Karpas-422 (cell line): ENCODE data around the gene GALNT16. TPM values are rescaled to one million over a fixed set of nuclear protein-coding genes. Genes with fewer than 3 reads are reported as not detected.
A peak's percentile ranks its signal among the peaks of the same experiment; 100 is the strongest.

Source experiments
- DNase-seq: peaks from one replicate; pipeline ENCODE4 v3.0.0-alpha.2; 2015
- H2AFZ ChIP-seq: fragments of 200-600 bp; sonication (generic); 2 replicates; pipeline ENCODE4 v1.6.1; 2014; ENCODE audit warnings: antibody characterized with exemption, low read length, mixed read lengths
- H3K27ac ChIP-seq: fragments of 200-600 bp; sonication (generic); 2 replicates; pipeline ENCODE4 v1.5.1; 2014; ENCODE audit warnings: mild to moderate bottlenecking, low read length, moderate library complexity
- H3K27me3 ChIP-seq: fragments of 200-600 bp; sonication (generic); 2 replicates; pipeline ENCODE4 v1.6.1; 2014; ENCODE audit warnings: low read length, mixed read lengths
- H3K36me3 ChIP-seq: fragments of 200-600 bp; sonication (generic); 2 replicates; pipeline ENCODE4 v1.6.1; 2014; ENCODE audit warnings: low read length, mixed read lengths; ENCODE audit not compliant: insufficient read depth
- H3K4me1 ChIP-seq: fragments of 200-600 bp; sonication (generic); 2 replicates; pipeline ENCODE4 v1.6.1; 2014; ENCODE audit warnings: mild to moderate bottlenecking, low read length, mixed read lengths
- H3K4me2 ChIP-seq: fragments of 200-600 bp; sonication (generic); 2 replicates; pipeline ENCODE4 v1.6.1; 2014; ENCODE audit warnings: low read length, low read depth, mild to moderate bottlenecking; ENCODE audit not compliant: poor library complexity, severe bottlenecking
- H3K4me3 ChIP-seq: fragments of 200-600 bp; sonication (generic); 2 replicates; pipeline ENCODE4 v1.5.1; 2014; ENCODE audit warnings: mild to moderate bottlenecking, antibody characterized with exemption, low read length, mixed read lengths
- H3K79me2 ChIP-seq: fragments of 200-600 bp; sonication (generic); 2 replicates; pipeline ENCODE4 v1.6.1; 2014; ENCODE audit warnings: mild to moderate bottlenecking, low read length, mixed read lengths
- H3K9ac ChIP-seq: fragments of 200-600 bp; sonication (generic); 2 replicates; pipeline ENCODE4 v1.6.0; 2014; ENCODE audit warnings: low read length
- H3K9me2 ChIP-seq: fragments of 200-600 bp; sonication (generic), shearing (Covaris generic); replicated peaks from 2 replicates; pipeline ENCODE4 v1.6.0; 2014; ENCODE audit warnings: mild to moderate bottlenecking, low read length, moderate library complexity; ENCODE audit not compliant: insufficient read depth
- H3K9me3 ChIP-seq: fragments of 300-700, 200-600 bp; sonication (generic); 2 replicates; pipeline ENCODE4 v1.6.1; 2014; ENCODE audit warnings: low read length, mixed read lengths
- H4K20me1 ChIP-seq: fragments of 200-600 bp; sonication (generic); 2 replicates; pipeline ENCODE4 v1.6.1; 2014; ENCODE audit warnings: mild to moderate bottlenecking, antibody characterized with exemption, low read length, low read depth; ENCODE audit not compliant: insufficient read depth
- total RNA-seq: library from RNA; depleted of rRNA; stranded (reverse); fragments of >200 nt; shearing (Covaris generic); gene quantifications from 2 replicates; pipeline ENCODE4 v1.2.3, GENCODE V29; 2014; ENCODE audit warnings: low replicate concordance

Gene GALNT16
- total RNA-seq, 1 experiment from 2014 or later = 0.15 TPM

DNA sequence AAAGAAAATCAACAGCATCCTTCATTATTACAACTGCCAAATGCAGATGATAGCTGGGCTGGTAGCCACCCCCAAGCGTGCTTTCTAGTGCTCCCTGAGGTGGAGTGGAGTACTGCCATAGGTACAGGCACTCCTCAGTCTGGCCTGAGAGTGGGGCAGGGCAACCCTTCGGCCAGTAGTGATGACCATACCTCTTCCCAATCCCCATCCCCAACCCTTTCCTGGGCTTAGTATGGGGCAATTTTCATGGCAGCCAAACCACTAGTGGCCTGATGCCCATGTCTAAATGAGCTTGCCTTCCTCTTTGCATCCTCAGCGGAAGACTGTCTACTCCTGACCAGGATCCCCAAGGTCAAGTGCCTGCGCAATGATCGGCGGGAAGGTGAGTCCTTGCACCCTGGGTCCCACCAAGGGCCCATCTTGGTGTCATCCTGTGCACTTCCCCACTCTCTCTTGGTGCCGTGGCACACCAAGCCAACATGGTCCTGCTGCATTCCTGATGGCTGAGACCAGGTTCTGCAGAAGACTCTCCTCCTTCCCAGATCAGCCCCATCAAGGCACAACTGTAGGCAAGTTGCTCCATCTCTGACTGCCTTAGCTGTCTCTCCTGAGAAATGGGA, 65.8 kb downstream of the GALNT16 start:
- Histone ChIP-seq H4K20me1 (no peaks in the 10 kb centered on the region), H3K27ac (no peak overlapping the region), H3K9me2 (no peaks in the 10 kb centered on the region), H3K4me1 (no peaks in the 10 kb centered on the region), H2AFZ (no peak overlapping the region), H3K9ac (no peak overlapping the region), H3K27me3 (no peaks in the 10 kb centered on the region), H3K79me2 (no peaks in the 10 kb centered on the region), H3K4me3 (no peak overlapping the region), H3K9me3 (no peaks in the 10 kb centered on the region), H3K36me3 (no peaks in the 10 kb centered on the region), H3K4me2 (no peak overlapping the region)
- peak; percentile 67 for DNase-seq

DNA sequence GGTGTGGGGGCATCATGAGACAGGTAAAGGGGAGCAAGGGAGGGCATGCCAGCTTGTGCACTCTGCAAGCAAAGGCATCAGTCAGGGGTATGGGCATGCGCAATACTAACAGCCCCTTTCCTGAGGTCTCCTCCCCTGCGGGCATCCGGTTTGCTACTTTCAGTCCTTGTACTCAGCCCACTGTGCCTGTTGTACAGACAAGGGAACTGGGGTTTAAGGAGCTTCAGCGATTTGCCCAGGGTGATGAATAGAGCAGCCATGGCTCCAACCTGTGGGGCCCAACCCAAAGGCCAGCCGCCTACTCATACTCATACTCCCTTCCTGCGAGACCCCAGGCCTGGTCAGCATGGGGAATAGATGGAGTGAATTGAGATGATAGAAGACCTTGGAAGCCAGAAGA, 66.7 kb downstream of the GALNT16 start:
- H3K36me3 ChIP-seq = no peaks in the 10 kb centered on the region
- no peaks in the 10 kb centered on the region for H3K9me3 ChIP-seq
- H3K4me2 ChIP-seq = no peak overlapping the region
- no peak overlapping the region for H2AFZ ChIP-seq
- no peaks in the 10 kb centered on the region for H3K79me2 ChIP-seq
- H3K9me2 ChIP-seq = no peaks in the 10 kb centered on the region
- H3K27me3 ChIP-seq = no peaks in the 10 kb centered on the region
- H4K20me1 ChIP-seq = no peaks in the 10 kb centered on the region
- no peak overlapping the region for H3K4me3 ChIP-seq
- H3K9ac ChIP-seq = no peak overlapping the region
- no peaks in the 10 kb centered on the region for H3K4me1 ChIP-seq
- H3K27ac ChIP-seq = no peak overlapping the region
- no peak for DNase-seq

DNA sequence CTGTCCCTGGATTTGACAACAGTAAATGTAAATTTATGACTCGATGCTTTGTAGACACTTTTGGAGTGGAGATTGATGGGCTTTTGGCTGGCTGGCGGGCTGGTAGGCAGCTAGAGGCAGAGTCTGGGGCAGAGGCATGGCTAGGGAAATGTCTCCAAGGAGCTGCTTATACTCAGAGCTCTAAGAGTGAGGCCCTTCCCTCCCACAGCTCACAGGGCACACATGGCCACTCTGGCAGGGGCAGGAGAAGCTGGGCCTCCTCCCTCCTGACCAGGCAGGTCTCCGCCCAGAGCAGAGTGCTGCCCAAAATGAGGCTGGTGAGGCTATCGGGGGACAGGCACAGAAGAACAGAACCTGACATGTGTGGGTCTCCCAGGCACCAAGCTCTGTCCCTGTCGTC, 67.5 kb downstream of the GALNT16 start:
- no peaks in the 10 kb centered on the region for H3K9me3 ChIP-seq
- H2AFZ ChIP-seq = no peak overlapping the region
- H3K4me3 ChIP-seq = no peak overlapping the region
- H3K36me3 ChIP-seq = no peaks in the 10 kb centered on the region
- no peak for DNase-seq
- no peaks in the 10 kb centered on the region for H3K27me3 ChIP-seq
- H3K9me2 ChIP-seq = no peaks in the 10 kb centered on the region
- H3K27ac ChIP-seq = no peak overlapping the region
- H3K79me2 ChIP-seq = no peaks in the 10 kb centered on the region
- H4K20me1 ChIP-seq = no peaks in the 10 kb centered on the region
- H3K4me2 ChIP-seq = no peak overlapping the region
- no peak overlapping the region for H3K9ac ChIP-seq
- H3K4me1 ChIP-seq = no peaks in the 10 kb centered on the region

GRCh38 chr14:69328317-69328716, 68.4 kb downstream of the GALNT16 start:
- Histone ChIP-seq H3K27me3 (no peaks in the 10 kb centered on the region), H3K4me2 (no peak overlapping the region), H3K9ac (no peak overlapping the region), H3K27ac (no peak overlapping the region), H3K9me3 (no peaks in the 10 kb centered on the region), H3K9me2 (no peaks in the 10 kb centered on the region), H2AFZ (no peak overlapping the region), H3K36me3 (no peaks in the 10 kb centered on the region), H3K4me1 (no peaks in the 10 kb centered on the region), H4K20me1 (no peaks in the 10 kb centered on the region), H3K79me2 (no peaks in the 10 kb centered on the region), H3K4me3 (no peak overlapping the region)
- DNase-seq = no peak

DNA sequence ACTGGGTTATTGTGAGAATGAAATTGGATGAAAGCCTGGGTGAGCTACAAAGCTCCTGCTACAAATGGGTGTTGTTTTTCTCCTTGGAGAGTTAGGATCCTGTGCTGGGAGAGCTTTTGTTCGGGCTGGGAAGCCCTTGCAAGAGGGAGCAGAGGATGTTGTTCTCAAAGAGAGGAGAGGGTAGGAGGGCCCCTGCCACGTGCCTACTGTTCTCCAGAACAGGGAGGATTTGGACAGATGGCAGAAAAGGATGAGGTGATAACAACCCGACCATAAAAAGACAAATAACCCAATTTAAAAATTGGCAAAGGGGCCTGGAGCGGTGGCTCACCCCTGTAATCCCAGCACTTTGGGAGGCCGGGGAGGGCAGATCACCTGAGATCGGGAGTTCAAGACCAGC, 68.8 kb downstream of the GALNT16 start:
- Histone ChIP-seq H3K4me1 (no peaks in the 10 kb centered on the region), H3K9me2 (no peaks in the 10 kb centered on the region), H4K20me1 (no peaks in the 10 kb centered on the region), H3K9me3 (no peaks in the 10 kb centered on the region), H3K4me3 (no peak overlapping the region), H3K4me2 (no peak overlapping the region), H3K9ac (no peak overlapping the region), H3K27me3 (no peaks in the 10 kb centered on the region), H2AFZ (no peak overlapping the region), H3K36me3 (no peaks in the 10 kb centered on the region), H3K79me2 (no peaks in the 10 kb centered on the region), H3K27ac (no peak overlapping the region)
- DNase-seq = no peak

GRCh38 chr14:69331206-69331605, 71.2 kb downstream of the GALNT16 start:
- no peak for DNase-seq
- Histone ChIP-seq H3K4me2 (no peak overlapping the region), H3K4me1 (peaks cover 2% of the 10 kb centered on the region; the same call in 1 of the 2 replicates), H3K9ac (no peak overlapping the region), H4K20me1 (no peaks in the 10 kb centered on the region), H3K27me3 (0 out of 2 replicates have a peak, but pooled peaks cover 3% of the 10 kb centered on the region), H3K36me3 (no peaks in the 10 kb centered on the region), H3K79me2 (no peaks in the 10 kb centered on the region), H2AFZ (no peak overlapping the region), H3K9me3 (no peaks in the 10 kb centered on the region), H3K27ac (no peak overlapping the region), H3K4me3 (no peak overlapping the region), H3K9me2 (no peaks in the 10 kb centered on the region)

- Histone ChIP-seq H3K79me2 (no peaks in the 10 kb centered on the region), H2AFZ (no peak overlapping the region), H3K4me3 (no peak overlapping the region), H3K9ac (no peak overlapping the region), H3K27me3 (0 out of 2 replicates have a peak, but pooled peaks cover 3% of the 10 kb centered on the region), H3K27ac (no peak overlapping the region), H3K4me1 (peaks cover 10% of the 10 kb centered on the region), H3K9me2 (no peaks in the 10 kb centered on the region), H3K4me2 (no peak overlapping the region), H4K20me1 (peaks cover 4% of the 10 kb centered on the region; the same call in 1 of the 2 replicates), H3K9me3 (no peaks in the 10 kb centered on the region), H3K36me3 (no peaks in the 10 kb centered on the region)
- DNase-seq = no peak
Measured at GRCh38 chr14:69332782-69333395, 72.9 kb downstream of the GALNT16 start.

GRCh38 chr14:69333791-69334337, 73.9 kb downstream of the GALNT16 start:
- H3K4me2 ChIP-seq = no peak overlapping the region
- no peaks in the 10 kb centered on the region for H3K36me3 ChIP-seq
- no peaks in the 10 kb centered on the region for H3K79me2 ChIP-seq
- H3K9ac ChIP-seq = no peak overlapping the region
- H3K9me2 ChIP-seq = no peaks in the 10 kb centered on the region
- peaks cover 4% of the 10 kb centered on the region; the same call in 1 of the 2 replicates for H4K20me1 ChIP-seq
- no peak overlapping the region for H3K27ac ChIP-seq
- H3K9me3 ChIP-seq = no peaks in the 10 kb centered on the region
- H3K27me3 ChIP-seq = 0 out of 2 replicates have a peak, but pooled peaks cover 3% of the 10 kb centered on the region
- DNase-seq = no peak
- no peak overlapping the region for H3K4me3 ChIP-seq
- peaks cover 10% of the 10 kb centered on the region for H3K4me1 ChIP-seq
- H2AFZ ChIP-seq = no peak overlapping the region
